Vagina (tissue), 2 donors: Measurements from ENCODE around the gene CHST9.

Experiments used
- POLR2A ChIP-seq, 2 donors: fragments of 450-650 bp; IDR thresholded peaks; one replicate each; pipeline ENCODE4 v1.6.1; 2017; ENCODE audit warnings: antibody characterized with exemption in 2 of 2, mild to moderate bottlenecking in 2 of 2, moderate library complexity in 2 of 2
- POLR2AphosphoS5 ChIP-seq, 2 donors: sonication (generic); formaldehyde crosslinking; IDR thresholded peaks; one replicate each; pipeline ENCODE4 v1.9.0; 2017; ENCODE audit warnings: antibody characterized with exemption in 2 of 2, mild to moderate bottlenecking in 2 of 2, low read depth in 1 of 2; ENCODE audit not compliant: insufficient read depth in 1 of 2

DNA sequence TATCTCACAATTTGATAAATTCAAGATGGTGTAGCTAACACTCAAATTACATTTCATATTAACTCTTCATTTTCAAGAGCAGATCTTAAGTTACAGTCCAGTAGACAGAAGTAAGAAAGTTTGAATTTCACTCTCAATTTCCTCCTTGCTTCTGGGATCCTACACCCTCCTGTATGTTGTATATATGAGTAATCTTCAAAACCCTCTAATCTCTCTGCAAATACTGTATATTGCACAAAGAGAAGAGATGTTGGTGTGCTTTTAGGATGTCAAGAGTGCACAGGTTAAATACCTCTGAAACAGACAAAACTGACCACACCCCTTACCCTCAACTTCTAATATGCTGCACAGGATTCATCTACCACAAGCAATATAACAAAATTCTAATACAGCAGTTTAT, 6.7 kb downstream of the CHST9 start:
- TF ChIP-seq POLR2A (IDR thresholded peaks at IDR 0.05) (no peak), POLR2AphosphoS5 (IDR thresholded peaks at IDR 0.05; ENCODE audit: insufficient read depth in 1 of 2, low read depth in 1 of 2) (no peak)
